Stimulated activated naive CD8-positive, alpha-beta T cell treated with anti-CD3 and anti-CD28 coated beads, Interleukin-15, Interleukin-2, amounts not matched to agents 100 ng/mL and 50 ng/mL, for 24 hours (primary cell): ENCODE data around the gene HIVEP3.
A peak's percentile ranks its signal among the peaks of the same experiment; 100 is the strongest.

Experiments
- H3K27ac Mint-ChIP-seq: one replicate; pipeline ENCODE4 v1.8.0; 2021; ENCODE audit warnings: mild to moderate bottlenecking, mixed read lengths
- H3K27me3 Mint-ChIP-seq: one replicate; pipeline ENCODE4 v1.8.0; 2021; ENCODE audit warnings: mixed read lengths
- H3K36me3 Mint-ChIP-seq: one replicate; pipeline ENCODE4 v1.8.0; 2021; ENCODE audit warnings: low read depth, mixed read lengths
- H3K4me1 Mint-ChIP-seq: one replicate; pipeline ENCODE4 v1.8.0; 2021; ENCODE audit warnings: low read depth, mixed read lengths
- H3K4me3 Mint-ChIP-seq: one replicate; pipeline ENCODE4 v1.8.0; 2021; ENCODE audit warnings: mild to moderate bottlenecking, mixed read lengths
- H3K9me3 Mint-ChIP-seq: one replicate; pipeline ENCODE4 v1.8.0; 2021; ENCODE audit warnings: mixed read lengths

Gene HIVEP3

DNA sequence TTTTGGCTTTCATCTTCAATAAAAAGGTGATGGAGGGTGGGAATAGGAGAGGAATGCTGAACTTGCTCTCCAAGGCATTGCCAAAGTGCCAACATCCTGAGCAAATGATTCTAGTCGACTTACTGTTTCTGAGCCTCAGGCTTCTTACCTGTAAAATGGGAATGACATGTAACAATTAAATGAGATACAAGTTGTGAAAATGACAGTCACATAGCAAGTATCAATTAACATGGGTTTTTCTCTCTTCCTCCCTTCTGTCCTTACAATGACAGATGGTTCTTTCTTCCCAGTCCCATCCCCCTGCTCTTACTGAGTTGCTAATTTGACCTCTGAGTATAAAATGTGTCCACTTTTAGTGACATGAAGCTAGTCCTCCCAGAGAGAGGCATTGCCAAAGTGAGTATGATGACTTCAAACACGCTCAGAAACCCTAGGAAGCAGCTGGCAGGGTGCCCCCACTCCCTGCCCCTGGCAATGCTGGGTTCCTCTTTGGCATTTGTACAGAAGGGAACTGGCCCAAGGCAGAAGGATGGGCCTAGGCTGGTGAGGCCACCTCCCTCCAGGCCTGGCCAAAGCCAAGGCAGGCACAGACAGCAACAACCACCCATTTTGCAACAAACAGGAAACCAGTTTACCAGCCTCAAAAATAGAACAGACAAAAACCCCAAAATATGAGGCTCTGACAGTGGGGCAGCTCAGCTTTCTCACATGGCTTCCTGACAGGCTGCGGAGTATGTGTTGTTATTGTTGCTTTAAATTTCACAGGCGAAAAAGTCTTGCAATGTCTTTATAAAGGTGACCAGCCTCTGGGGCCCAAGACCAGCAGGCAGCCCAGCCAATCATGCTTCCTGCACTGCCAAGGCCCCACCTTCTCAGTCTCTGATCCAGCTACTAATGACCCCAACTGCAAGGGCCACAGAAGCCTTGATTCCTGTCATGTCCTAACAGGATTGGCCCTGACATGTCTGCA lies 115.9 kb downstream of the HIVEP3 start:
- H3K9me3 Mint-ChIP-seq = no peaks in the 10 kb centered on the region
- H3K36me3 Mint-ChIP-seq = no peaks in the 10 kb centered on the region
- peak overlapping the region; percentile 70 for H3K27ac Mint-ChIP-seq
- H3K27me3 Mint-ChIP-seq = no peaks in the 10 kb centered on the region
- H3K4me1 Mint-ChIP-seq = peaks cover 89% of the 10 kb centered on the region
- H3K4me3 Mint-ChIP-seq = no peak overlapping the region

DNA sequence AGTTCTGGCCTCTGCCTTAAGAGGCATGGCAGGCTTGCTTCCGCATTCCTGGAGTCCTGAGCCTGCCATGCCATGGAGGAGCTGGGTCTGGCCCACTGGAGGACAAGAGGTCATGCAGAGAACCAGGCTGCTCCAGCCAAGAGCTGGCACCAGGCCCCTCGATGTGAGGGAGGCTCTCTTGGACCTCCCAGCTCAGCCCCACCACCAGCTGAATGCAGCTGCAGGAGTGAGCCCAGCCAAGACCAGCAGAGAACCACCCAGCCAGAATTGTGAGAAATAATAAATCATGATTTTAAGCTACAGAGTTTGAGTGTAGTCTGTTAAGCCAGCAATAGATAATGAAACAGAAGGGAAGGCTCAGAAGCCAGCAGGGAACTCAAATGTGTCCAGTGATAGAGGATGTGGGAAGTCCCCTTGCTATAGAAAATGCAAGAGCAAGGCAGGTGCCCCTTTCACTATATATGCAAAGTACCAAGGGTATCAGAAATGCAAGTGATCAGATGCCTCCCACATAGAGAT lies 118.4 kb downstream of the HIVEP3 start:
- Mint-ChIP-seq H3K9me3 (no peaks in the 10 kb centered on the region), H3K4me3 (no peak overlapping the region), H3K27ac (peak overlapping the region; percentile 37), H3K27me3 (no peaks in the 10 kb centered on the region), H3K4me1 (peaks cover 70% of the 10 kb centered on the region), H3K36me3 (no peaks in the 10 kb centered on the region)

DNA sequence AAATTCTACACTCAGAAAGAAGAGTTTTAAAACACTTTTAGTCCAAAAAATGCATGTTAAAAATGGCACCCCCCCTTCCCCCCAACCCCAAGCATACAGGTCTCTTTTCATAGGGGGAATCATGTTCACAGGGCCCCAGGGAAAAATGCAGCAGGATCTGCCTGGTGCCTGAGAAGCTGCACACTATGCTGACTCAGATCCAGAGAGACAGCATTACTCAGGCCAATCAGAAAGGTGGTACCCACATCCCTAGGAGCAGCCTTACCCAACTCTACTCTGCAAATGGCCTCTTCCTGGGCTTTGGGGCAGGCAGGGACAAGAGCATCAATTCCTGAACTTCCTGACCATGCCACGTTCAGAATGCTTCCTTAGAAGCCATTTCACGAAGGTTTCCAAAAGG lies 119.0 kb downstream of the HIVEP3 start:
- Mint-ChIP-seq H3K4me3 (no peak overlapping the region), H3K9me3 (no peaks in the 10 kb centered on the region), H3K4me1 (peaks cover 70% of the 10 kb centered on the region), H3K36me3 (no peaks in the 10 kb centered on the region), H3K27ac (peak overlapping the region; percentile 37), H3K27me3 (no peaks in the 10 kb centered on the region)

GRCh38 chr1:41799205-41799604 lies 119.5 kb downstream of the HIVEP3 start:
- Mint-ChIP-seq H3K4me1 (peaks cover 70% of the 10 kb centered on the region), H3K36me3 (no peaks in the 10 kb centered on the region), H3K27ac (no peak overlapping the region), H3K27me3 (no peaks in the 10 kb centered on the region), H3K9me3 (no peaks in the 10 kb centered on the region), H3K4me3 (no peak overlapping the region)

DNA sequence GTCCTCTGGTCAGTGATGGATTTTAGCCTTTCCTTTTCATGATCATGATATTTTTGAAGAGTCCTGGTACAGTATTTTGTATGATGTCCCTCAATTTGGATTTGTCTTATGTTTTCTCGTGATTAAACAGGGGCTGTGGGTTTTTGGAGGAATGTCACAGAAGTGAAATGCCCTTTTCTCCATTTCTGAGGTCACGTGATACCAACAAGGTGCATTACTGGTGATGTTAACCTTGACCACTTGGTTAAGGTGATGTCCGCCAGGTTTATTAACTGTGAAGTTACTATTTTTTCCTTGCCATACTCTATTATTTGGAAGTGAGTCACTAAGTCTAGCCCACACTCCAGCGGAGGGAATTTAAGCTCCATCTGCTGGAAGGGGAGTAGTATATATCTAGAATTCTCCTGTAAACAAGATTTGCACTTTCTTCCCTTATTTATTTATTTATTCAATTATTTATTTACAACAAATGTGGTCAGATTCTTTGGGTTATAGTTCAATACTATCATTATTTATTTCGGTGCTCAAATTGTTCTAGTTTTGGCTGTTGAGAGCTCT lies 123.4 kb downstream of the HIVEP3 start:
- Mint-ChIP-seq H3K36me3 (no peaks in the 10 kb centered on the region), H3K27me3 (no peaks in the 10 kb centered on the region), H3K4me3 (no peak overlapping the region), H3K9me3 (no peaks in the 10 kb centered on the region), H3K27ac (no peak overlapping the region), H3K4me1 (peaks cover 70% of the 10 kb centered on the region)

DNA sequence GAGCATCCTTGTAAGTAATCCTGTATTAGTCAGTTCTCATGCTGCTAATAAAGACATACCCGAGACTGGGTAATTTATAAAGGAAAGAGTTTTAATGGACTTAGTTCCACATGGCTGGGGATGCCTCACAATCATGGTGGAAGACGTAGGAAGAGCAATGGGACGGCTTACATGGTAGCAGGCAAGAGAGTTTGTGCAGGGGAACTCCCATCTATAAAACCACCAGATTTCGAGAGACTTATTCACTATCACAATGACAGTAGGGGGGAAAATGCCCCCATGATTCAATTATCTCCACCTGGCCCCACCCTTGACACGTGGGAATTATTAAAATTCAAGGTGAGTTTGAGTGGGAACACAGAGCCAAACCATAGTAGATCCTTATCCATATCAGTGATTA lies 124.7 kb downstream of the HIVEP3 start:
- no peaks in the 10 kb centered on the region for H3K9me3 Mint-ChIP-seq
- peak overlapping the region; percentile 57 for H3K27ac Mint-ChIP-seq
- peaks cover 65% of the 10 kb centered on the region for H3K4me1 Mint-ChIP-seq
- H3K27me3 Mint-ChIP-seq = no peaks in the 10 kb centered on the region
- H3K4me3 Mint-ChIP-seq = no peak overlapping the region
- no peaks in the 10 kb centered on the region for H3K36me3 Mint-ChIP-seq

- Mint-ChIP-seq H3K4me3 (no peak overlapping the region), H3K27ac (peak overlapping the region; percentile 95), H3K4me1 (peaks cover 63% of the 10 kb centered on the region), H3K36me3 (no peaks in the 10 kb centered on the region), H3K27me3 (no peaks in the 10 kb centered on the region), H3K9me3 (no peaks in the 10 kb centered on the region)
Observed at GRCh38 chr1:41792485-41792770, 126.3 kb downstream of the HIVEP3 start.

GRCh38 chr1:41791667-41792484 lies 126.8 kb downstream of the HIVEP3 start:
- H3K4me1 Mint-ChIP-seq = peaks cover 63% of the 10 kb centered on the region
- peak overlapping the region; percentile 53 for H3K4me3 Mint-ChIP-seq
- H3K27ac Mint-ChIP-seq = peak overlapping the region; percentile 95
- H3K36me3 Mint-ChIP-seq = no peaks in the 10 kb centered on the region
- no peaks in the 10 kb centered on the region for H3K9me3 Mint-ChIP-seq
- no peaks in the 10 kb centered on the region for H3K27me3 Mint-ChIP-seq

DNA sequence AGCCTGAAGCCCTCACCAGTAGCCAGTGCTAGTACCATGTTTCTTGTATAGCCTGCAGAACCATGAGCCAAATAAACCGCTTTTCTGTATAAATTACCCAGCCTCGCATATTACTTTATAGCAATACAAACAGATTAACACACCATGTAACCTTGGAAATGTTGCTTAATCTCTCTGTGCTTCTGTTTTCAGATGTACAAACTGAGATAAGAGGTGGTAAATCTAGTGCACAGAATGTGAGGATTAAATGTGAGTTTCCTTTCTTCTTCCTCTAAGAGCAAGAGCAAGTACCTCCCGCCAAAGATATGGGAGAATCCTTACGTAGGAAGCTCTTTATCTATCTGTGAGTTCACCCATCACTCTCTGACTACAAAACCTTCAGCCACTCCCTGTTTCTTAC lies 128.4 kb downstream of the HIVEP3 start:
- Mint-ChIP-seq H3K4me1 (peaks cover 60% of the 10 kb centered on the region), H3K27ac (peak overlapping the region; percentile 54), H3K36me3 (no peaks in the 10 kb centered on the region), H3K27me3 (no peaks in the 10 kb centered on the region), H3K9me3 (no peaks in the 10 kb centered on the region), H3K4me3 (no peak overlapping the region)

DNA sequence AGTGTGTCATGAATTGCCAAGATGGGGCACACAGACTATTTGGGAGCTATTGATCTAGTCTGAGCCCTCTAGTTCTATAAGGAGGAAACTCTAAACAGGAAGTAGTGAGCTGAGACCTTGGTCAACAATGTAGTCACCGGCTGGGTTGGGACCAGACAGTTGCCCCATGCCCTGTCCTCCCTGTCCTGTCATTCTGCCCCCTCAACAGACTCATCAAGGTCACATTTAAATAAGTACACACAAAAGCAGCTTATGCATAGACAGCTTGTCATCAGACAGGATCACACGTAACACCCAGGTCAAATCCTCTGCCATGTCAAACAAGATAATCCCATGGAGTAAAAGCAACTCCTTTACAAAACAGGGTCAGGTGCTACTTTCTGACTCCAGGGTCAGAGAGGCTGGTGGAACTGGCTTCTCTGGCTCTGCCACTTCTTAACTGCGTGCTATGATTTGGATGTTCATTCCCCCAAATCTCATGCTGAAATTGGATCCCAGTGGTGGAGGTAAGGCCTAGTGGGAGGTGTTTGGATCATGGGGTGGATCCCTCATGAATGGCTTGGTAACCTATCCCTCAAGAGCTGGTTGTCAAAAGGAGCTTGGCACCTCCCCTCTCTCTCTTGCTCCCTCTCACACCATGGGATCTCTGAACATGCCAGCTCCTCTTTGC lies 128.9 kb downstream of the HIVEP3 start:
- no peaks in the 10 kb centered on the region for H3K9me3 Mint-ChIP-seq
- peaks cover 60% of the 10 kb centered on the region for H3K4me1 Mint-ChIP-seq
- no peak overlapping the region for H3K27ac Mint-ChIP-seq
- H3K27me3 Mint-ChIP-seq = no peaks in the 10 kb centered on the region
- no peaks in the 10 kb centered on the region for H3K36me3 Mint-ChIP-seq
- no peak overlapping the region for H3K4me3 Mint-ChIP-seq

DNA sequence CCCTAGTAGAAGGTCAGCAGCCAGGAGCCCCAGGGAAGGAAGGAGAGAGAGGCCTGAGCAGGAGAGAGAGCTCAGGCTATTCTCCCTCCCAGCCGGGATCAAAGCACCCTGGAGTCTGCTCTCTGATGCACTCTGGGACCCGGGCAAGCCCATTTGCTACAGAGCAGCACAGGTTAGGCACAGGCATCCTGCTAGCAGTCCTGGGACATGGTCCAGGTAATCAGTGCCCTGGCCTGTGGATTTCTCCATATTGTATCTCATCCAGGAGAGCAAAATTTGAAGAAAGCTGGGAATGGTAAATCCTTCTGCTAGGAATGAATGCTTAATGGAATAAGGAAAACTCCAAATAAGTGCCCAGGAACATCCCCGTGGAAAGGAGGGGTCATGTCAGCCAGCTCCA lies 130.3 kb downstream of the HIVEP3 start:
- H3K4me1 Mint-ChIP-seq = peaks cover 59% of the 10 kb centered on the region
- H3K9me3 Mint-ChIP-seq = no peaks in the 10 kb centered on the region
- H3K4me3 Mint-ChIP-seq = no peak overlapping the region
- H3K27me3 Mint-ChIP-seq = no peaks in the 10 kb centered on the region
- no peak overlapping the region for H3K27ac Mint-ChIP-seq
- H3K36me3 Mint-ChIP-seq = no peaks in the 10 kb centered on the region

GRCh38 chr1:41784531-41785274 lies 134.0 kb downstream of the HIVEP3 start:
- peak overlapping the region; percentile 54 for H3K4me3 Mint-ChIP-seq
- H3K27ac Mint-ChIP-seq = peak overlapping the region; percentile 72
- H3K9me3 Mint-ChIP-seq = no peaks in the 10 kb centered on the region
- H3K4me1 Mint-ChIP-seq = peaks cover 40% of the 10 kb centered on the region
- no peaks in the 10 kb centered on the region for H3K27me3 Mint-ChIP-seq
- H3K36me3 Mint-ChIP-seq = no peaks in the 10 kb centered on the region

DNA sequence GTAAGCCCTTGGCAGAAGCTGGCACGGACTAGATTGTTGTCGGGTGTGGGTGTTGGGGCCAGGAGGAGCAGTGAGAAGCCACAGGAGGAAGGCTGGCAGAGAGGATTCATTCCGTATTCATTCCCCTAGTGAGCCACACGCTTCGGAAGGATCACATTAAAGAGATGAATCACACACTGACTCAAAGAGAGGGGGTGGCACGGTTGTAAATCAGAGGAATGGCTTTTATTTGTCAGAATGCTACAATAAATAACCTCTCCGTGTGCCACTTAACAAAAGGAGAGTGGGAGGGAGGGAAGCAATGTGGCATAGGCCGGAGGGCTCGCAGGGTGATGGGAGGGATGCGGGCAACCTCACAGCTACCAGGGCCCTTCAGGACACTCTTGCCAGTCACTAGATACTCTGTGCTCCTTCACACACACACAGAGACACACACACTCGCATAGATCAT lies 135.5 kb downstream of the HIVEP3 start:
- Mint-ChIP-seq H3K36me3 (no peaks in the 10 kb centered on the region), H3K4me3 (peak overlapping the region; percentile 71), H3K27ac (peak overlapping the region; percentile 81)

GRCh38 chr1:41780916-41781315 lies 137.8 kb downstream of the HIVEP3 start:
- Mint-ChIP-seq H3K4me1 (peaks cover 38% of the 10 kb centered on the region), H3K27ac (no peak overlapping the region), H3K36me3 (no peaks in the 10 kb centered on the region), H3K9me3 (no peaks in the 10 kb centered on the region), H3K27me3 (no peaks in the 10 kb centered on the region), H3K4me3 (no peak overlapping the region)

More for the DNA sequence above, 135.5 kb downstream of the HIVEP3 start:
- H3K4me1 Mint-ChIP-seq = peaks cover 38% of the 10 kb centered on the region
- H3K27me3 Mint-ChIP-seq = no peaks in the 10 kb centered on the region
- H3K9me3 Mint-ChIP-seq = no peaks in the 10 kb centered on the region
